SH-SY5Y (cell line): Measurements from ENCODE around the gene IGF2R.

Experiments used
- GATA2 ChIP-seq: IDR thresholded peaks from 2 replicates; pipeline ENCODE4 v1.6.1; 2011; ENCODE audit warnings: mild to moderate bottlenecking, low read depth, low read length
- GATA3 ChIP-seq: IDR thresholded peaks from 2 replicates; pipeline ENCODE4 v1.6.1; 2011; ENCODE audit warnings: low read depth, mild to moderate bottlenecking, low read length, moderate library complexity

GRCh38 chr6:160022101-160022500, 53.2 kb downstream of the IGF2R start:
- TF ChIP-seq GATA2 (no peak), GATA3 (no peak)
